IMR-90 (cell line): ENCODE data around the gene RABEP1.

ENCODE experiments used
- RCOR1 ChIP-seq: IDR thresholded peaks from 2 replicates; pipeline ENCODE4 v1.6.1; 2012; ENCODE audit warnings: mild to moderate bottlenecking, low read length, improper control_type of control experiment; ENCODE audit not compliant: insufficient replicate concordance
- SMC3 ChIP-seq: fragments of 150-350 bp; IDR thresholded peaks from 2 replicates; pipeline ENCODE4 v1.6.1; 2016; ENCODE audit warnings: low read depth, mild to moderate bottlenecking, antibody characterized with exemption, low read length, moderate library complexity
- TF ChIP-seq, protein P1 (sequence below): conservative IDR thresholded peaks from 2 replicates; pipeline ENCODE4 v1.5.1; 2012; ENCODE audit warnings: mild to moderate bottlenecking, low read depth, low read length, improper control_type of control experiment

DNA sequence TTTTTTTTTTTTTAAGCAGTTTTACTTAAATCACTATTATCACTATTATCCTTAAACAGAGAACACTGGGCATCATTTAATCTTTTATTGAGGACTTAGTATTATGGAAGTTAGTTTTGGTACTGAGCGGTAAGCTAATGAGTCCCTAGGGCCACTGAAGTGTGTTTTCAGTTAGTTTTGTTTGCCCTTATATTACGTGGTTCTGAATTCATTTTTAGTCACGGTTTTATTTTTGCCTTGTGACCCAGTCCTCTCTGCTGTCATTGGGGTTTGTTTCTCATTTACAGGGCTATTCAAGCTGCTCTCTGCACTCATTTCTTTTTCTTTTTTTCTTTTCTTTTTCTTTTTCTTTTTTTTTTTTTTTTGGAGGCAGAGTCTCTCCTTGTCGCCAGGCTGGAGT, 17.3 kb downstream of the RABEP1 start:
- TF ChIP-seq, protein P1, sequence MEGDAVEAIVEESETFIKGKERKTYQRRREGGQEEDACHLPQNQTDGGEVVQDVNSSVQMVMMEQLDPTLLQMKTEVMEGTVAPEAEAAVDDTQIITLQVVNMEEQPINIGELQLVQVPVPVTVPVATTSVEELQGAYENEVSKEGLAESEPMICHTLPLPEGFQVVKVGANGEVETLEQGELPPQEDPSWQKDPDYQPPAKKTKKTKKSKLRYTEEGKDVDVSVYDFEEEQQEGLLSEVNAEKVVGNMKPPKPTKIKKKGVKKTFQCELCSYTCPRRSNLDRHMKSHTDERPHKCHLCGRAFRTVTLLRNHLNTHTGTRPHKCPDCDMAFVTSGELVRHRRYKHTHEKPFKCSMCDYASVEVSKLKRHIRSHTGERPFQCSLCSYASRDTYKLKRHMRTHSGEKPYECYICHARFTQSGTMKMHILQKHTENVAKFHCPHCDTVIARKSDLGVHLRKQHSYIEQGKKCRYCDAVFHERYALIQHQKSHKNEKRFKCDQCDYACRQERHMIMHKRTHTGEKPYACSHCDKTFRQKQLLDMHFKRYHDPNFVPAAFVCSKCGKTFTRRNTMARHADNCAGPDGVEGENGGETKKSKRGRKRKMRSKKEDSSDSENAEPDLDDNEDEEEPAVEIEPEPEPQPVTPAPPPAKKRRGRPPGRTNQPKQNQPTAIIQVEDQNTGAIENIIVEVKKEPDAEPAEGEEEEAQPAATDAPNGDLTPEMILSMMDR, result no peak
- TF ChIP-seq RCOR1 (no peak), SMC3 (no peak)
